HFFc6 (cell line): ENCODE measurements around the gene CITED4. TPM values are rescaled to one million over a fixed set of nuclear protein-coding genes. Genes with fewer than 3 reads are reported as not detected.

Experiments
- DNase-seq: peaks from one replicate; pipeline ENCODE4 v3.0.0-alpha.2; 2018
- H3K27ac Mint-ChIP-seq: 2 replicates; pipeline ENCODE4 v1.8.0; 2020; ENCODE audit warnings: mild to moderate bottlenecking, mixed read lengths
- H3K27me3 Mint-ChIP-seq: 2 replicates; pipeline ENCODE4 v1.8.0; 2021; ENCODE audit warnings: mild to moderate bottlenecking, moderate library complexity, mixed read lengths; ENCODE audit not compliant: insufficient read depth
- H3K36me3 Mint-ChIP-seq: 2 replicates; pipeline ENCODE4 v1.8.0; 2021; ENCODE audit warnings: low read depth, mixed read lengths
- H3K4me1 Mint-ChIP-seq: 2 replicates; pipeline ENCODE4 v1.8.0; 2020; ENCODE audit warnings: low read depth, mixed read lengths
- H3K4me3 Mint-ChIP-seq: 2 replicates; pipeline ENCODE4 v1.8.0; 2020; ENCODE audit warnings: mild to moderate bottlenecking, moderate library complexity, mixed read lengths
- H3K9me3 Mint-ChIP-seq: 2 replicates; pipeline ENCODE4 v1.8.0; 2020; ENCODE audit warnings: mild to moderate bottlenecking, mixed read lengths
- CTCF ChIP-seq: fragments of 200-600 bp; sonication (generic); IDR thresholded peaks from 2 replicates; pipeline ENCODE4 v1.5.0; 2021; ENCODE audit warnings: antibody characterized with exemption, mild to moderate bottlenecking
- total RNA-seq, 6 experiments: library from RNA; stranded (reverse); fragmentation: NEBNext Ultra II Directional; extraction: Animal tissue kit (Norgen Biotek cat#: 25700); gene quantifications; 2 replicates in 1 of 6; 3 replicates in 5 of 6; pipeline ENCODE4 v1.2.3, GENCODE V29; 2021

The CITED4 gene
- total RNA-seq, 6 experiments from 2014 or later = 1.7 to 5.3 (median 3.8) TPM

- Mint-ChIP-seq H3K4me1 (peaks cover 19% of the 10 kb centered on the region), H3K4me3 (no peak overlapping the region), H3K9me3 (no peaks in the 10 kb centered on the region), H3K27me3 (peaks cover 2% of the 10 kb centered on the region; the same call in 1 of the 2 replicates), H3K27ac (no peak overlapping the region), H3K36me3 (no peaks in the 10 kb centered on the region)
- no peak for TF ChIP-seq CTCF
- no peak for DNase-seq
Observed at GRCh38 chr1:40886318-40887011, 24.3 kb upstream of the CITED4 start.

GRCh38 chr1:40884055-40884795 is 22.1 kb upstream of the CITED4 start:
- H3K27ac Mint-ChIP-seq = no peak overlapping the region
- H3K4me1 Mint-ChIP-seq = peaks cover 29% of the 10 kb centered on the region
- DNase-seq = no peak
- H3K9me3 Mint-ChIP-seq = no peaks in the 10 kb centered on the region
- TF ChIP-seq CTCF = no peak
- H3K4me3 Mint-ChIP-seq = peak overlapping the region; percentile 60; the same call in 1 of the 2 replicates
- no peaks in the 10 kb centered on the region for H3K36me3 Mint-ChIP-seq
- H3K27me3 Mint-ChIP-seq = no peaks in the 10 kb centered on the region; the same call in 1 of the 2 replicates

GRCh38 chr1:40880813-40881549 is 18.8 kb upstream of the CITED4 start:
- no peak overlapping the region for H3K4me3 Mint-ChIP-seq
- no peaks in the 10 kb centered on the region; the same call in 1 of the 2 replicates for H3K27me3 Mint-ChIP-seq
- H3K4me1 Mint-ChIP-seq = peaks cover 52% of the 10 kb centered on the region
- H3K9me3 Mint-ChIP-seq = peaks cover 10% of the 10 kb centered on the region
- peaks cover 8% of the 10 kb centered on the region for H3K36me3 Mint-ChIP-seq
- TF ChIP-seq CTCF = no peak
- no peak for DNase-seq
- no peak overlapping the region for H3K27ac Mint-ChIP-seq

- DNase-seq = no peak
Observed at GRCh38 chr1:40879482-40880175, 17.5 kb upstream of the CITED4 start.

More at GRCh38 chr1:40879482-40880175, 17.5 kb upstream of the CITED4 start:
- Mint-ChIP-seq H3K27me3 (no peaks in the 10 kb centered on the region; the same call in 1 of the 2 replicates), H3K36me3 (peaks cover 12% of the 10 kb centered on the region), H3K4me3 (no peak overlapping the region), H3K27ac (no peak overlapping the region; the same call in none of the 2 replicates), H3K4me1 (peaks cover 60% of the 10 kb centered on the region), H3K9me3 (peaks cover 14% of the 10 kb centered on the region)
- no peak for TF ChIP-seq CTCF
